Measurements from ENCODE around the gene HOXC10.

Gene HOXC10

GRCh38 chr12:53959314-53959713 is 25.6 kb upstream of the HOXC10 start:
- peaks cover 19% of the 10 kb centered on the region for H3K36me3 ChIP-seq (ENCODE audit: insufficient read depth, low read length)
- no peak for DNase-seq (ENCODE audit: low read depth, low spot score)
- H3K9ac ChIP-seq (ENCODE audit: insufficient read length): no peak overlapping the region
- H3K27ac ChIP-seq: no peak overlapping the region
- no peak overlapping the region for H3K4me3 ChIP-seq
- no peak for TF ChIP-seq FOXP2 (optimal IDR thresholded peaks at IDR 0.05; ENCODE audit: control extremely low read depth, extremely low read length, insufficient read depth)
- no peak for TF ChIP-seq POLR2AphosphoS5 (IDR thresholded peaks at IDR 0.05; ENCODE audit: borderline replicate concordance, low read depth, low read length)
- no peak for TF ChIP-seq EZH2 (IDR thresholded peaks at IDR 0.05)
- H3K9me3 ChIP-seq (ENCODE audit: low read depth, low read length): no peaks in the 10 kb centered on the region

GRCh38 chr12:53960187-53961024 is 24.5 kb upstream of the HOXC10 start:
- TF ChIP-seq FOXP2 (optimal IDR thresholded peaks at IDR 0.05; ENCODE audit: control extremely low read depth, extremely low read length, insufficient read depth) (no peak), EZH2 (IDR thresholded peaks at IDR 0.05) (no peak), POLR2AphosphoS5 (IDR thresholded peaks at IDR 0.05; ENCODE audit: borderline replicate concordance, low read depth, low read length) (no peak)
- Histone ChIP-seq H3K9me3 (ENCODE audit: low read depth, low read length) (no peaks in the 10 kb centered on the region), H3K36me3 (ENCODE audit: insufficient read depth, low read length) (peaks cover 24% of the 10 kb centered on the region), H3K27ac (0 out of 2 replicates have a peak overlapping the region, but pooled peaks have one; percentile 28), H3K9ac (ENCODE audit: insufficient read length) (no peak overlapping the region), H3K4me3 (no peak overlapping the region)
- no peak for DNase-seq (ENCODE audit: low read depth, low spot score)

- Histone ChIP-seq H3K27ac (no peak overlapping the region), H3K4me3 (no peak overlapping the region), H3K36me3 (ENCODE audit: insufficient read depth, low read length) (peaks cover 25% of the 10 kb centered on the region), H3K9ac (ENCODE audit: insufficient read length) (no peak overlapping the region), H3K9me3 (ENCODE audit: low read depth, low read length) (no peaks in the 10 kb centered on the region)
- no peak for DNase-seq (ENCODE audit: low read depth, low spot score)
- TF ChIP-seq FOXP2 (optimal IDR thresholded peaks at IDR 0.05; ENCODE audit: control extremely low read depth, extremely low read length, insufficient read depth) (no peak), EZH2 (IDR thresholded peaks at IDR 0.05) (no peak), POLR2AphosphoS5 (IDR thresholded peaks at IDR 0.05; ENCODE audit: borderline replicate concordance, low read depth, low read length) (no peak)
These were observed 23.8 kb upstream of the HOXC10 start for GRCh38 chr12:53961025-53961761.

GRCh38 chr12:53963005-53963404 is 21.9 kb upstream of the HOXC10 start:
- TF ChIP-seq EZH2 (IDR thresholded peaks at IDR 0.05) (no peak), POLR2AphosphoS5 (IDR thresholded peaks at IDR 0.05; ENCODE audit: borderline replicate concordance, low read depth, low read length) (no peak), FOXP2 (optimal IDR thresholded peaks at IDR 0.05; ENCODE audit: control extremely low read depth, extremely low read length, insufficient read depth) (no peak)
- Histone ChIP-seq H3K9me3 (ENCODE audit: low read depth, low read length) (no peaks in the 10 kb centered on the region), H3K4me3 (no peak overlapping the region), H3K9ac (ENCODE audit: insufficient read length) (no peak overlapping the region), H3K27ac (peak overlapping the region; percentile 45), H3K36me3 (ENCODE audit: insufficient read depth, low read length) (peaks cover 25% of the 10 kb centered on the region)
- DNase-seq (ENCODE audit: low read depth, low spot score): no peak

- Histone ChIP-seq H3K9me3 (ENCODE audit: low read depth, low read length) (no peaks in the 10 kb centered on the region), H3K36me3 (ENCODE audit: insufficient read depth, low read length) (peaks cover 25% of the 10 kb centered on the region), H3K27ac (peak overlapping the region; percentile 94), H3K9ac (ENCODE audit: insufficient read length) (peak overlapping the region; percentile 50), H3K4me3 (peak overlapping the region; percentile 94; the same call in 1 of the 2 replicates)
- no peak for DNase-seq (ENCODE audit: low read depth, low spot score)
- TF ChIP-seq FOXP2 (optimal IDR thresholded peaks at IDR 0.05; ENCODE audit: control extremely low read depth, extremely low read length, insufficient read depth) (no peak), EZH2 (IDR thresholded peaks at IDR 0.05) (no peak), POLR2AphosphoS5 (IDR thresholded peaks at IDR 0.05; ENCODE audit: borderline replicate concordance, low read depth, low read length) (no peak)
These were observed 21.3 kb upstream of the HOXC10 start for GRCh38 chr12:53963434-53964314.

GRCh38 chr12:53964315-53964713 is 20.6 kb upstream of the HOXC10 start:
- Histone ChIP-seq H3K9me3 (ENCODE audit: low read depth, low read length) (no peaks in the 10 kb centered on the region), H3K36me3 (ENCODE audit: insufficient read depth, low read length) (peaks cover 25% of the 10 kb centered on the region), H3K4me3 (peak overlapping the region; percentile 94), H3K9ac (ENCODE audit: insufficient read length) (peak overlapping the region; percentile 50), H3K27ac (peak overlapping the region; percentile 94)
- no peak for DNase-seq (ENCODE audit: low read depth, low spot score)
- TF ChIP-seq FOXP2 (optimal IDR thresholded peaks at IDR 0.05; ENCODE audit: control extremely low read depth, extremely low read length, insufficient read depth) (no peak), EZH2 (IDR thresholded peaks at IDR 0.05) (no peak), POLR2AphosphoS5 (IDR thresholded peaks at IDR 0.05; ENCODE audit: borderline replicate concordance, low read depth, low read length) (no peak)

- H3K27ac ChIP-seq: peak overlapping the region; percentile 94
- peak overlapping the region; percentile 94 for H3K4me3 ChIP-seq
- H3K36me3 ChIP-seq (ENCODE audit: insufficient read depth, low read length): peaks cover 25% of the 10 kb centered on the region
- H3K9me3 ChIP-seq (ENCODE audit: low read depth, low read length): no peaks in the 10 kb centered on the region
- TF ChIP-seq EZH2 (IDR thresholded peaks at IDR 0.05) (no peak), FOXP2 (optimal IDR thresholded peaks at IDR 0.05; ENCODE audit: control extremely low read depth, extremely low read length, insufficient read depth) (no peak), POLR2AphosphoS5 (IDR thresholded peaks at IDR 0.05; ENCODE audit: borderline replicate concordance, low read depth, low read length) (no peak)
- peak overlapping the region; percentile 84 for H3K9ac ChIP-seq (ENCODE audit: insufficient read length)
- DNase-seq (ENCODE audit: low read depth, low spot score): no peak
These were observed 19.5 kb upstream of the HOXC10 start for GRCh38 chr12:53965281-53966084.

All from SK-N-MC (cell line).